ENCODE results near the gene SMCR8. TPM values are rescaled to one million over a fixed set of nuclear protein-coding genes. Genes with fewer than 3 reads are reported as not detected.
"Not testable (repeated sequence)": the region's sequence is repeated elsewhere in the genome, so short reads cannot be mapped to it uniquely, and the experiment has no call there.

The SMCR8 gene
- total and polyA plus RNA-seq, 2 donors (not counting 3 experiments of a cell fraction or from before 2014, with no cell fraction given), result 9.5 to 17.6 TPM

DNA sequence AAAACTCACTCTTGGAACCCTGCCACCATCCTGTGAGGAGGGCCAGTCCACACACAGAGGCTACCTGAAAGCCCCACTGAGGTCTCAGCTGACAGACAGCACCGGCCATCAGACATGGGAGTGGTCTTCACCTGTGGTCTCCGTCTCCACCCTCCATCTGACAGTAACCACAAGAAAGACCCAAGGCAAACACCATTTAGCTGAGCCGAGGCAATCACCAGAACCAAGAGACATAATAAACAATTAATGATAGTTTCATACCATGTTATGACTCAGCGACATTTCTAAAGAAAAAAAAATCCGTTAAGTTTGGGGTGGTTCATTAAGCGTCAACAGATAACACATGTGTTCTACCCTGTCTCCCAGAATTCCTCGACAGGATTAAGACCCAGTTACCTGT, 56.4 kb downstream of the SMCR8 start:
- peaks cover 0 to 4% of the 10 kb centered on the region in 2 experiments for H3K27me3 ChIP-seq (ENCODE audit: control insufficient read depth in 2 of 2, insufficient read depth in 2 of 2, low read length in 2 of 2)
- FAIRE-seq (no peak), DNase-seq (ENCODE audit: low read depth, low spot score) (no peak)
- H2AFZ ChIP-seq (ENCODE audit: low read depth, low read length), result no peak overlapping the region
- H3K4me1 ChIP-seq (ENCODE audit: control insufficient read depth, extremely low read depth, insufficient read depth, low read length), result no peaks in the 10 kb centered on the region
- no peak overlapping the region for H3K9ac ChIP-seq (replicated peaks; ENCODE audit: extremely low read depth, insufficient read depth, low read length)
- TF ChIP-seq FOS (IDR thresholded peaks at IDR 0.05; ENCODE audit: borderline replicate concordance, insufficient read depth, low read length), result no peak
- no peak for TF ChIP-seq GATA2 (IDR thresholded peaks at IDR 0.05; ENCODE audit: insufficient read depth, insufficient read length, low read depth, low read length)
- no peaks in the 10 kb centered on the region for H3K9me3 ChIP-seq (replicated peaks; ENCODE audit: control insufficient read depth, insufficient read depth, low read length)
- H4K20me1 ChIP-seq (replicated peaks; ENCODE audit: control insufficient read depth, extremely low read depth, insufficient read depth, low read length), result no peaks in the 10 kb centered on the region
- no peak overlapping the region for H3K4me3 ChIP-seq (replicated peaks in 1 of 3; ENCODE audit: insufficient read depth in 1 of 3, low read depth in 1 of 3, low read length in 3 of 3)
- intact Hi-C loops (cut with micrococcal nuclease) (no loop called here), dilution Hi-C loops (cut with MboI; ENCODE audit: extremely low pct_ligation_motif_present, low sequenced_read_pairs) (no loop called here)
- no TSS peak for BruUV-seq (replicated peaks)
- H3K9me1 ChIP-seq (replicated peaks; ENCODE audit: control insufficient read depth, extremely low read depth, insufficient read depth, low read length), result no peaks in the 10 kb centered on the region
- ChIA-PET CTCF (no interaction called here), POLR2A (no interaction called here)
- H3K4me2 ChIP-seq (ENCODE audit: insufficient read depth, low read length), result no peak overlapping the region
- H3K79me2 ChIP-seq (ENCODE audit: control insufficient read depth, insufficient read depth, low read length), result no peaks in the 10 kb centered on the region
- no peak overlapping the region for H3K27ac ChIP-seq (ENCODE audit: insufficient read depth, low read depth, low read length)
- H3K36me3 ChIP-seq (ENCODE audit: control insufficient read depth in 2 of 2, extremely low read depth in 1 of 2, insufficient read depth in 2 of 2, low read length in 2 of 2), result no peaks in the 10 kb centered on the region

DNA sequence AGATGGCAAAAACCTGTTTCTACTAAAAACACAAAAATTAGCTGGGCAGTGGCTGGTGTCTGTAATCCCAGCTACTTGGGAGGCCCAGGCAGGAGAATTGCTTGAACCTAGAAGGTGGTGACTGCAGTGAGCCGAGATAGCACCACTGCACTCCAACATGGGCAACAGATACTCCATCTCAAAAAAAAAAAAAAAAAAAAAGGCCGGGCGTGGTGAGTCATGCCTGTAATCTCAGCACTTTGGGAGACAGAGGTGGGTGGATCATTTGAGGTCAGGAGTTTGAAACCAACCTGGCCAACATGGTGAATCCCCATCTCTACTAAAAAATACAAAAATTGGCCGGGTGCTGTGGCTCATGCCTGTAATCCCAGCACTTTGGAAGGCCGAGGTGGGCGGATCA, 58.1 kb downstream of the SMCR8 start:
- POLR2A ChIA-PET; H3K27ac ChIP-seq (ENCODE audit: insufficient read depth, low read depth, low read length); H3K9me3 ChIP-seq (replicated peaks; ENCODE audit: control insufficient read depth, insufficient read depth, low read length); dilution Hi-C loops (cut with MboI; ENCODE audit: extremely low pct_ligation_motif_present, low sequenced_read_pairs); H3K4me1 ChIP-seq (ENCODE audit: control insufficient read depth, extremely low read depth, insufficient read depth, low read length); BruUV-seq (replicated peaks); H4K20me1 ChIP-seq (replicated peaks; ENCODE audit: control insufficient read depth, extremely low read depth, insufficient read depth, low read length); H3K27me3 ChIP-seq (ENCODE audit: control insufficient read depth in 2 of 2, insufficient read depth in 2 of 2, low read length in 2 of 2); H3K36me3 ChIP-seq (ENCODE audit: control insufficient read depth in 2 of 2, extremely low read depth in 1 of 2, insufficient read depth in 2 of 2, low read length in 2 of 2); H2AFZ ChIP-seq (ENCODE audit: low read depth, low read length); FAIRE-seq; H3K79me2 ChIP-seq (ENCODE audit: control insufficient read depth, insufficient read depth, low read length); intact Hi-C loops (cut with micrococcal nuclease); H3K4me2 ChIP-seq (ENCODE audit: insufficient read depth, low read length); DNase-seq (ENCODE audit: low read depth, low spot score); H3K4me3 ChIP-seq (replicated peaks in 1 of 3; ENCODE audit: insufficient read depth in 1 of 3, low read depth in 1 of 3, low read length in 3 of 3); H3K9ac ChIP-seq (replicated peaks; ENCODE audit: extremely low read depth, insufficient read depth, low read length); H3K9me1 ChIP-seq (replicated peaks; ENCODE audit: control insufficient read depth, extremely low read depth, insufficient read depth, low read length): not testable (repeated sequence)
- CTCF ChIA-PET, result interaction anchor here (1.2 kb wide), 1 partner anchor 16 kb away, joined by 3 read pairs; no protein-coding TSS in a partner anchor
